Measurements from ENCODE around the gene WDR54.

The WDR54 gene
- 18.0 to 30.1 (median 25.4) reads per million in 4 experiments for total RNA-seq

- peak; percentile 76 for DNase-seq
These were observed at the start of gene WDR54, which contains the start of gene C2orf81 for GRCh38 chr2:74421221-74421870. Gene WDR54, plus strand, starts transcription at chr2:74421730. Its CDS starts 424 bp downstream, at chr2:74422154. Gene C2orf81, minus strand, starts transcription at chr2:74421619. Its CDS starts 59 bp downstream, at chr2:74421560.

- no peak for DNase-seq
These were observed 48.9 kb upstream of the WDR54 start for GRCh38 chr2:74372674-74373073.

- DNase-seq = no peak
These were observed 48.3 kb upstream of the WDR54 start for GRCh38 chr2:74373221-74373676.

- DNase-seq = no peak
These were observed 47.5 kb upstream of the WDR54 start for GRCh38 chr2:74373985-74374384.

- no peak for DNase-seq
These were observed 46.9 kb upstream of the WDR54 start for GRCh38 chr2:74374509-74375205.

- DNase-seq = no peak
These were observed 45.7 kb upstream of the WDR54 start for GRCh38 chr2:74375838-74376237.

- no peak for DNase-seq
These were observed 43.5 kb upstream of the WDR54 start for GRCh38 chr2:74378007-74378406.

GRCh38 chr2:74379851-74380789, 41.4 kb upstream of the WDR54 start, which contains the start of gene DCTN1:
Gene DCTN1, minus strand, starts transcription at chr2:74380311. Its CDS starts 274 bp downstream, at chr2:74380037.
- DNase-seq = no peak

GRCh38 chr2:74381751-74382150, 39.8 kb upstream of the WDR54 start:
- no peak for DNase-seq

GRCh38 chr2:74383254-74383653, 38.3 kb upstream of the WDR54 start:
- DNase-seq = no peak

GRCh38 chr2:74384051-74384450, 37.5 kb upstream of the WDR54 start:
- DNase-seq = no peak

- DNase-seq = no peak
These were observed 36.1 kb upstream of the WDR54 start for GRCh38 chr2:74385396-74385795.

- DNase-seq = no peak
These were observed 34.2 kb upstream of the WDR54 start for GRCh38 chr2:74387346-74387745.

- no peak for DNase-seq
These were observed 30.9 kb upstream of the WDR54 start for GRCh38 chr2:74390606-74391005.

- peak; percentile 33 for DNase-seq
These were observed 30.3 kb upstream of the WDR54 start for GRCh38 chr2:74391209-74391579.

- peak; percentile 96 for DNase-seq
These were observed 29.7 kb upstream of the WDR54 start for GRCh38 chr2:74391580-74392448.

- DNase-seq = no peak
These were observed 29.1 kb upstream of the WDR54 start for GRCh38 chr2:74392449-74392743.

GRCh38 chr2:74393525-74393924, 28.0 kb upstream of the WDR54 start:
- DNase-seq = no peak

GRCh38 chr2:74396149-74396548, 25.4 kb upstream of the WDR54 start:
- DNase-seq = no peak

GRCh38 chr2:74399785-74400184, 21.7 kb upstream of the WDR54 start:
- no peak for DNase-seq

GRCh38 chr2:74401891-74402290, 19.6 kb upstream of the WDR54 start:
- no peak for DNase-seq

GRCh38 chr2:74406035-74406434, 15.5 kb upstream of the WDR54 start:
- DNase-seq = no peak

Data from effector CD8-positive, alpha-beta T cell (primary cell).